AG08396 (cell line): ENCODE data around the gene QTRT2.

Experiments
- DNase-seq: peaks from one replicate; pipeline ENCODE4 v3.0.0; 2012; ENCODE audit warnings: low spot score, mixed read lengths

QTRT2 gene

DNA sequence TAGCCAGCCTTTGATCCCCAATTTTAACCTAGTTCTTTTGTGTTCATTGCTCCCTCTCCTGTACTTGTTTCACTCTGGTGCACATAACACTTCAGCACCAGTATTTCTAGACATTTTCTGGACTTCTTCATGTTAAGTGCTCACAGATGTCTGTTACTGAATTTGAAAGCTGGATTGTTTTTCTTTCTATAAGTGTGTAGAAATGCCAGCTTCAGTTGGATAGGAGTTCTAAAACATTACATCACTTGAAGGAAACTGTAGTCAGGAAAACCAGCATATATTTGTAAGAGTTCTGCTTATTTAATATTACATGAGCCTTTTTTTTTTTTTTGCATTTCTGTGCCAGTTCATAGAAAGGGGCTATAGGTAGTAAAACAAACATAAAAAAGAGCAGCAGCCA is 21.6 kb downstream of the QTRT2 start:
- no peak for DNase-seq

DNA sequence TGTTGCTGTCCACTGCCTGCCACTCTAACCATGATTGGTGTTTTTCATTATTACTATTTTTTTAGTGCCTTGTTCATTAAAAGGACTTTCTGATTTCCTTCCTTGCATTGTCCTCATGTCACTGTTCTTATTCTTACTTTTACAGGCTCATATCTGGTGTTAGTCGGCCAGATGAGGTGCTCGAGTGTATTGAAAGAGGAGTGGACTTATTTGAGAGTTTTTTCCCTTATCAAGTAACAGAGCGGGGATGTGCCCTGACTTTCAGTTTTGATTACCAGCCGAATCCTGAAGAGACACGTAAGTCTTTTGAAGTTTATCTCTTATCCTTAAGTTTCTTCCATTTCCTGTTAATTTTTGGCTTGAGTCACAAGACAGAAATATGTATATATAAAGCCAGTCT is 23.2 kb downstream of the QTRT2 start:
- no peak for DNase-seq

DNA sequence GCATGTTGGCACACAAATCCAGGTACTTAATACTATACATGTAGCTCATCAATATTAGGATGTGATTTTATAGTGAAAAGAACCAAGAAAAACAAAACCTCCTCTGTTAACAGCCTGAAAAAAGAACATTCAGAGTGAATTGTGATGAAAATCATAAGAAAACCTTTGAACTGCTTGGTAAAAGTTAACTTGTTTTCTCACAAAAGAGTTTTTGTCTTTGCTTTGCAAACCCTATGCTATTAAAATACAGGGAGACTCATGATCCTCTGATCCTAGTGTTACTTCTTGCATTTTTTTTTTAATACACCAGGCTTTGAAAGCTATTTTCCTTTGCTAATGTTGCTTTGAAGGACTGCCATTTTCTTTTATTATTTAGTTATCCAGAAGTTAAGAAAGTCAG is 23.7 kb downstream of the QTRT2 start:
- DNase-seq, result no peak

DNA sequence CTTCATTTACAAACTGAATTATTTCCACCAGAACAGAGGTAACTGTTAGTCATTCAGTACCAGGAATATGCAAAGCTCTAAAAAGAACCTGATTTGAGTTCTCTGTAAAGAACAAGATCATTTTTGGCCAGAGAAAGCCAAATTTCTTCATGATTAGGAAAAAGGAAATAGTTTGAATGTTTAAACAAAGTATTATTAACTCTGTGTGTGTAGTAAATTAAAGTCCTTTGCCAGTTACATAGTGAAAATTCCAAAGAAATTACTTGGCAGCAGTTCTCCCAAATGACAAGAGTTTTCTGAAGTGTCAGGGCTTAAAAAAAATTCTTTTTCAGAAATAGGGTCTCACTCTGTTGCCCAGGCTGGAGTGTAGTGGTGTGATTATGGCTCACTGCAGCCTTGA is 24.5 kb downstream of the QTRT2 start:
- no peak for DNase-seq

DNA sequence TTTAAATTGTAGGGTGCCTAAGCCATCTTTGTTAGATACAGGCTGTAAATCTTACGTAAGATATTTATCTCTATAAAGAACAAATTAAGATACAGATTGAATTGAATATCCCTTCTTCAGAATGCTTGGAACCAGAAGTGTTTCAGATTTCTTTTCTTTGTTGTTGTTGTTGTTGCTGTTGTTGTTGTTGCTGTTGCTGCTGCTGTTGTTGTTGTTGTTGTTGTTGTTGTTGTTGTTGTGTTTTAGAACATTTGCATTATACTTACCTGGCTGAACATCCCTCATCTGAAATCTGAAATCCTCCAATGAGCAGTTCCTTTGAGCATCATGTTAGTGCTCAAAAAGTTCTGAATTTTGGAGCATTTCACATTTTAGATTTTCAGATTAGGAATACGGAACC is 26.6 kb downstream of the QTRT2 start:
- DNase-seq, result no peak

DNA sequence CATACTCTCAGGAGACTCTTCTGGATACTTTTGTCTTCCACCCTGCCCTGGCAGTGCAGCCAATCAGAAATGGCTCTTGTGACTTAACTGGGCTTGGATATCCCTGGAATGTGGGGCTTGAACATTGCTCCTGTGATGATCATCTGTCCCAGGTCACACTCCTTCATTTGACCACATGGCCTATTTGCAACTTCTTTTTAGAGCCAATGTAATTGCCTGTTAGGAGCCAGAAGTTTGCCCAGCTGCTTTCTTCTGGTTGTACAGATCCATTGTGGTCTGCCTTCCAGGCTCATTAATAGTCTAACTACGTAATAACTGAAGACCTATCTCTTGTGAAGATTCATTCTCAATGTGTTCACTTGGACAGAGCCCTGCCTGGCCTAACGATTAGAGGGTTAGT is 29.8 kb downstream of the QTRT2 start:
- no peak for DNase-seq

DNA sequence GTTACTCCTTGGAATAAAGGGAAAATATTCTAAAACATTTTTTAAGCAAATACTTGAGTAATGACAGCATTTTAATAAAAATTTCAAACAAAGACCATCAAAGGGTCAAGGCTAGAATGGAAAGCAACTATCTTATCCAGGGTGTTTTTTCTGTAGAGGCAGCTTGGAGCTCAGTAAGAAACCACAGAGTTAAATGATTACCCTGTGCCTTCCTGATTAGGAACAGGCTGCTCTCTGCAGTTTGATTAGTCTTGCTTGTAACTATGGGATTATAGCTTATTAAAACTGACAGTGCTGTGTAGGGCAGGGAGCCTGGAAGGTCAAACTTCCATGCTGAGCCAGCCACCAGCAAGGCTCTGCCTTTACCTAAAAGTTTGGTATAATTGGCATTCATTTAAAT is 33.1 kb downstream of the QTRT2 start:
- no peak for DNase-seq

DNA sequence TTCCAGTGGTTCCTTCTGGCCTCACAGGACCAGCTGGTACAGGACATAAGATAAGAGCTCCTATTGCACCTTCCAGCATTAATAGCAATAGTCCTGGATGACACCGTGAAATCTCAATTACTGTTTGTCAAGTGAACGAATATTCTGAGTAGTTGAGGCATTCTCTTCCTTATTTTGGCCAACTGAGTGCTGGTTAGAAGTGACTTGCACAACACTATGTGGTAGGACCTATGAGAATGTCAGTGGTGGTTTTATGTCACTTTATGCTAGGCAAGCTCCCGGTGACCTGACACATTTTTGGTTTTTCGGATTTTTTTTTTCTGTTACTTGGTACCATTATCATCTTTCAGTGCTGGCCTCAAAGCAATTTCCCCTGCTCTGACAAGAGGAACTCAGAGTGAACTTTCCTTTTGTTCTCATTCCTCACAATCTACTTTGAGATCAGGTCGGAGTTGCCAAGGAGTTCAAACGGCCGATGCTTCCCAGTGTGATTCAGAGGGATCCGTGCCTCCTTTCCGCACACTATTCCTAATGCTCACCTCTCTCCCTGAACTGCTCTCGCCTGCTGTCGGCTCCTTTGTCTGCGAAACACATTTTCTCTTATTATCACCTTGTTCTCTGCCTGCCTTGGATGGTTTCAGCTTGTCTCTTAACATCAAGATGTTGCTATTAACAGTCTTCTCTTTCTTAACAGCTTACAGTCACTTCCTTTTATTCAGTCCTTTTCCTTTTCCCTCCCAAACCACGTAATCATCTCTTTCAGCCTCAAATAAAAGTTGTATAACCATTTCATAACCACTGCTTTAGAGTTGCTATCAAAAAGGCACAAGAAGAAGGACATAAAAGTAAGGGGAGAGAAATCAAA is 35.8 kb downstream of the QTRT2 start:
- peak; percentile 16 for DNase-seq

DNA sequence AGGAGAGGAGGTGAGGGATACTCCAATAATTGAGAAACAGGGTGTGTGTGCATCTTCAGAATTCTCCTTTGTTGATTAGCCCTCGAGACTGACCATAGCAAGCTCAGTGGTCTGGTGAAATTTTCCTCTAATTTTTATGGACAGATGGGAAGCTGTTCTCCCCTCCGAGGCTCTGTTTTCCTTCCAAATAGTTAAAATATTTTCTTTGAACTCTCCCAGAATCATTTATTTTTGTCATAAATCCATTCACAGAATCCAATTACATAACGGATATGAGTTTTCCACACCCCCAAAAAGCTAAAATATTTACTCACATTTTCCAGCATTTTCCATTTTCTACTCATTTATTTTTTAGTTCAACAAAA is 36.5 kb downstream of the QTRT2 start:
- no peak for DNase-seq

DNA sequence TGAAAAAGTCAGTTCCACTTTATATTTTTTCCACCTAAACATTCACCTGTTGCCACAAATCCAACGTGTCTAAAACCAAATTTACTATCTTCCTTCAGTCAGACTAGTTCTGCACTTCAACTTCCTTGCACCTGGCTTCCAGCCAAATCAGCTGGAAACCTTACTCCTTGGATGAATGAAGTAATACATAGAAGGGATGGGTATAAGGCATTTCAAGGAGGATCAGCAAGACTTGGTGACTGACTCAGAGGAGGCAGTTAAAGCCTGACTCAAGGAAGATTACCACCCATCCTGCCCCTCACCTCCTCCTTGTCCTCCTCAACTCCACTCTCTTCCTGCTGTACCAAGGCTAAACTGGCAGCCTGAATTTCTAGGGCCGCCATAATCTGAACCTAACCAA is 37.1 kb downstream of the QTRT2 start:
- DNase-seq, result peak; percentile 74

DNA sequence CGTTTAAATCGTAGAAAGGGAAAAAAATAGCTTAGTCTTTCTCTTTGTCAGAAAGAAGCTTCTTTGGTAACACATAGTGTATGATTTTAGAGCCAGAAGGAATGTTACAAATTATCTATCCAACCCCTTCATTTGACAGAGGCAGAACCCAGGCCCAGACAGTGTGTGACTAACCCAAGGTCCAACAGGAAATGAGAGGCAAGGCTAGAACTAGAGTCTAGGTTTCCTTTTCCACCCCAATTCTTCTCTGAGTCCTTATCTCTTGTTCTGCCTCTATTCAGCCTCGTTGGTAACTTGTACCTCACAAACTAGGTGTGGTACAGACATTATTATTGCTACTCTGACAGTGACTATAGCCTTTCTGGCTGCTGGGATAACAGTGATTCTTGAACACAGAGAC is 39.3 kb downstream of the QTRT2 start:
- no peak for DNase-seq

DNA sequence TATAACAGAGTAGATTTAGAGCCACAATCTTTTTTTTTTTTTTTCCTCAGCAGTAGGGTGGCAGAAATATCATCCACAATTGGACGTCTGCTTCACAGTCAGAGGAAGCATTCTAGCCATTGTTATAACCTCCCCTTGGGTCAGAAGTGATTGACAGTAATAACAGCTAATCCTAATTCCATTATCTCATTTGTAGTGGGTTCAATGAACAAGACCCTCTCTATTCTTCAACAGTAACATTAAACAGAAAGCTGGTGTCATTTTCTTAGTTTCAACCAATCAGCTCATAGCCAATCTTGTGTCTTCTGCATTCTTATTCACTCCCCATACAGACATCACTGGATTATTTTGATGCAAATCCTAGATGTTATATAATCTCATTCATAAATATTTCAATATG is 44.6 kb downstream of the QTRT2 start:
- DNase-seq, result no peak

DNA sequence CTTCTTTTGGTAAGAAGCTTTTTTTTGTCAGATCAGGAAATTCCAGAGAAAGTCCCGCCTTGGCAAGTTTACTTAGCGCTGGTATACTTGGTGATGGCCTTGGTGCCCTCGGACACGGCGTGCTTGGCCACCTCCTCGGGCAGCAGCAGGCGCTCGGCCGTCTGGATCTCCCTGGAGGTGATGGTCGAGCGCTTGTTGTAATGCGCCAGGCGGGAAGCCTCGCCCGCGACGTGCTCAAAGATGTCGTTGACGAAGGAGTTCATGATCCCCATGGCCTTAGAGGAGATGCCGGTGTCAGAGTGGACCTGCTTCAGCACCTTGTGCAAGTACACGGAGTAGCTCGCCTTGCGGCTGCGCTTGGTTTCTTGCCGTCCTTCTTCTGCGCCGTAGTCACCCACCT is 46.6 kb downstream of the QTRT2 start:
- DNase-seq, result no peak

DNA sequence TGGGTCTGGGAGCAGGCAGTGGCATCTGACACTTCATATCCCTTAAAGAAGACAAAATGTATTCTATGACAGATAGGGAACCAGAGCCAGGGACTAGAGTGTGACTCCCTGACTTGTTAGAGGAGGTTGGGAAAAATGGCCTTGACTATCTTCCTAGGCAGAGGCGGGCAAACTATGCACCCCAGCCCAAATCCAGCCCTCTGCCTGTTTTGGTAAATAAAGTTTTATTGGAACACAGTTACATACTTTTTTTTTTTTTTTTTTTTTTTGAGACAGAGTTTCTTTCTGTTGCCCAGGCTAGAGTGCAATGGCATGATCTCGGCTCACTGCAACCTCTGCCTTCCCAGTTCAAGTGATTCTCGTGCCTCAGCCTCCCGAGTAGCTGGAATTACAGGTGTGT is 47.3 kb downstream of the QTRT2 start:
- DNase-seq, result no peak

DNA sequence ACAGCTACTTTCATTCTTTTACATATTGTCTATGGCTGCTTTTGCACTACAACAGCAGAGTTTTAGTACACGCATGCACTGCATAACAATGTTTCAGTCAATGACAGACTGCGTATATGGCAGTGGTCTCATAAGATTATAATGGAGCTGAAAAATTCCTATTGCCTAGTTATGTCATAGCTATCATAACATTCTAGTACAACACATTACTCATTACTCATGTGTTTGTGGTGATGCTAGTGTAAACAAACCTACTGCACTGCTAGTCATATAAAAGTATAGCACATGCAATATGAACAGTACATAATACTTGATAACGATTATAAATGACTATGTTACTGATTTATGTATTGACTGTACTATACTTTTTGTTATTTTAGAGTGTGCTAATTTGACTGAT is 47.9 kb downstream of the QTRT2 start:
- no peak for DNase-seq

DNA sequence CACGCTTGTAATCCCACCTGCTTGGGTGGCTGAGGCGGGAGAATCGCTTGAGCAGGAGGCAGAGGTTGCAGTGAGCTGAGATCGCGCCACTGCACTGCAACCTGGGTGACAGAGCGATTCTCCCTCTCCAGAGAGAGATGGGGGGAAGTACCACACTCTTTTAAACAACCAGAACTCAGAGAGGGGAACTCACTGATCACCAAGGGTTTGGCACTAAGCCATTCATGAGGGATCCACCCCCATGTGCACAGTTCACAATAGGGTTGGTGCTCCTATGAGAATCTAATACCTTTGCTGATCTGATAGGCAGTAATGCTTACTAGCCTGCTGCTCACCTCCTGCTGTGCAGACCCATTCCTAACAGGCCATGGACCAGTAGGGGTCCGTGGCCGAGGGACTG is 51.6 kb downstream of the QTRT2 start:
- no peak for DNase-seq

DNA sequence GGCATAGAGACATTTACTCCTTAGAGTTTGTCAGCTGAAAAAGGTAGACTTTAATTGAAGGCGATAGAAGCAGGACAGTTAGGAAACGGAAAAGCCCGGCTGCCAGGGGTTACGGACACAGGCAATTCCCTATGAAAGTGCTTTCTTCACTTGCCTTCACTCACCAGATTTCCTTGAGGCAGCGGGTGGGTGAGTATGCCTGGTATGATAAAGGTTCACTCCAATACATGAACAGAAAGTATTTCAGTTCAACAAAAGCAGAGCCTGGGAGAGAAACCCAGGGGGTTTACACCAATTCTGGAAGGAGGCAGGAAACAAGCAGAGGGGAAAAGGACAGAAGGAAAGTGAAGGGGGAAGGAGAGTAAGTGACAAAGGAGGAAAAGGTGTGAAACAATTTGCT is 53.9 kb downstream of the QTRT2 start:
- no peak for DNase-seq

DNA sequence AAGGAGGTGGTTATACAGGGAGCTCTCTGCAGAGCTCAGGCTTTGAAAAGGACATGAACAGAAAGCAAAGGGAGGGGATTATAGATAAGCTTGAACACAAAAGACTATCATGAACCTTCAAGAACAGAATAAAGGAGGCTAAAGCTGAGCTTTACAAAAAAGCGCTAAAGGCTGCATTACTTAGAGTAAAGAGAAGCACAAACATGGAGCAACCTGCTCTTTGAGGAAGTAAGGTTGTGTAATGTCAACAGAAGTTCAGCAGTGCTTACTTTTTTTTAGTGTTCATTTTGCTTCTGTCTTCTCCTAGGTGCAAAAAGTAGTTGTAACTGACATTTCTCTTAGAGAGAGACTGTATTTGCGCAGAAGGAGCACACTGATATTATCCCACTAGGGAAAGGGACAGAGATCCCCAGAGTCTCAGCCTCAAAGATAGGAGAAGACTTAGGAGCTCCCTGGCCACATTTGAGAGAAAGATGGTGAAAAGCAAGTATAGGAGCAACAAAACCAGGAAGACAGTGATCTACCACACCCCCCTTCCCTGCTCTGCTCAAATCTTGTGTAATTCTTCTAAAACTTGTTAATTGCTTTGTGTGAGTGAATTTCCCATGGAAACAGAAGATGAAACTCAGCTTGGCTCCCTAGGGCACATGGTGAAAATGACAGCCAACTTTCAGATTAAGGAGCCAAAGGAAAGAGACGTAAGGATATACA is 54.7 kb downstream of the QTRT2 start:
- no peak for DNase-seq

DNA sequence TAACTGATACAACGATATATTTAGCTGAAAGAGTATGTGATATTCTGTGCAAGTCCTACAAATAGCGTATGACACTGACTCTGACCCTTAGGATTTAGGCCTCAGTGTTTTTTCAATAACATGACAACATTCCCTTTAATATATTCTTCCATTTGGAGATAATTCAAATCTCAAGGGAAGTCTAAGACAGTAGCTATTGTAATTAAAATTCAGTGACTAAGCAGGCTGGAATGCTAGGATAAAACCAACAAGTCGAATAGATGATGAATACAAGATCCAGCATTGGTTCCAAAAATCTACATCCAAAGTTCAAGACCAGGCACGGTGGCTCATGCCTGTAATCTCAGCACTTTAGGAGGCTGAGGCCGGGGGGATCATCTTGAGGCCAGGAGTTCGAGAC is 56.2 kb downstream of the QTRT2 start:
- DNase-seq, result no peak

DNA sequence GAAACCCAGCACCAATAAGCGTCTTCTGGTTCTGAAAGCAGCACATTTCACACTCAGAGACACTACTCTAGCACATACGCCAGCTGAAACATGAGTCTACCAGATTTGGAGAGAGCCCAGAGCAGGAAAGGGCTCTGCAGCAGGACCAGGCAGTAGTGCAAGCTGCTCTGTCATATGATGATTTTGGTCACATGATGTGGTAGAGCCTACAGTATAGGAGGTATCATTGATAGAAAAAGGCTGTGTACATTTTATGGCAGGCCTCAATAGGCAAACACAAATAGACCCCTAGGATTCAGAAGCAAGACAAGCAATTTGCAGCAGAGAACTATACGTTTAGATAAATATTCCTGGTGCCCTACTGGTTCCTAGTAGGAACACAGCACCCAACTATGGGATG is 58.2 kb downstream of the QTRT2 start:
- DNase-seq, result no peak

DNA sequence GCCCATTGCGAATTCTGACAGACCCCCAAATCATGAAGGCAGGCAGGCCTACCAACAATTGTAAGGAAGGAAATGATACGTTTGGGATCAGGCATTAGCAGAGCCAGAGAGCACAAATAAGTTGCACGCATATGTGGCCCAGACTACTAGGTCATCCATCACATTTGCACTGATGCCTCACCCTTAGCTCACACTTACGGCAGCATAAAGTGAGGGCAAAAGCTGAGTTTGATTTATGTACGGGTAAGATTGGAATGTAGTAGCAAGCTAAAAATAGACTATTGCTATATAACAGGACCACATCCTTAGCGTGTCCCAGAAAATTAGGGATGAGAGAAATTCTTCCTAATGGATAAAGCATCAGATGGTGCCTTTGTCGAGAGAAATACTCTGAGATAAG is 58.6 kb downstream of the QTRT2 start:
- DNase-seq, result no peak

DNA sequence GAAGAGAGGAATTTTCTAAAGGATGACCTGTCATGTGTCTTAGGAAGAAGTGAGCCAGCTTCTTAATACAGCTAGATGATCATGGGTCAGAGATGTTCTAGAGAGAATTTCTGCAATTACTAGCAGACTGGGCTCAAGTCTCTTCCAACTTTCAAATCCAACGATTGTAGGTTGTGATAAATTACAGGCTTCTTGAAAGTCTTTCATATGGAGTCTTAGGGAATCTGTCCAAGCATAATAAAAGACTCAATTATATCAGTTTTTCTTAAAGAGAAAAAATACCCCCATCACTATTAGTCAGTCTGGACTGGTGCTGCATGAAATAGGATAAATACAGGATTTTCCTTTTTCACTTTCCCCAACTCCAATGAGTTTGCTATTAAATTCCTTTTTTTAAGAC is 63.2 kb downstream of the QTRT2 start:
- DNase-seq, result no peak

DNA sequence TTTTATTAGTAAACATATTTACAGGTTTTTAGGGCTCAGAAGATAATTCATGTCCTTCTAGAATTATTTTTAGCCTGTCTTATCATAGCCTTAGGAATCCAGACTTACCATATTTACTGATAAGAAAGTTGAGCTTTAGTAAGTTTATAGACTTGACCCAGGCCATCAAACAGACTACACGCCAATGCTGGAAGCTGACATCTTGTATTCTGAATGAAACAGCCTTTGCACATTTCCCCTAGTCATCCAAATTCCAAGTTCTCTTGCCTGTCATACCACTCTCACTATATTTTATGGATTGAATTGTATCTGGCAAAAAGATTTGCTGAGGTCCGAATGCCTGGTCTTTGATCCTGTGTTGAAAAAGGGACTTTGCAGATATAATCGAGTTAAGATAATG is 63.7 kb downstream of the QTRT2 start:
- DNase-seq, result no peak
